DMS53 treated with DMSO at 0.1 percent for 48 hours (cell line): ENCODE data around the gene SNAP23.
A peak's percentile ranks its signal among the peaks of the same experiment; 100 is the strongest.
"Not testable (repeated sequence)": the region's sequence is repeated elsewhere in the genome, so short reads cannot be mapped to it uniquely, and the experiment has no call there.

ENCODE experiments used
- DNase-seq: peaks from one replicate; lab custom pipeline; 2025; ENCODE audit not compliant: unreplicated experiment; lab: John Stamatoyannopoulos, UW

Gene SNAP23

DNA sequence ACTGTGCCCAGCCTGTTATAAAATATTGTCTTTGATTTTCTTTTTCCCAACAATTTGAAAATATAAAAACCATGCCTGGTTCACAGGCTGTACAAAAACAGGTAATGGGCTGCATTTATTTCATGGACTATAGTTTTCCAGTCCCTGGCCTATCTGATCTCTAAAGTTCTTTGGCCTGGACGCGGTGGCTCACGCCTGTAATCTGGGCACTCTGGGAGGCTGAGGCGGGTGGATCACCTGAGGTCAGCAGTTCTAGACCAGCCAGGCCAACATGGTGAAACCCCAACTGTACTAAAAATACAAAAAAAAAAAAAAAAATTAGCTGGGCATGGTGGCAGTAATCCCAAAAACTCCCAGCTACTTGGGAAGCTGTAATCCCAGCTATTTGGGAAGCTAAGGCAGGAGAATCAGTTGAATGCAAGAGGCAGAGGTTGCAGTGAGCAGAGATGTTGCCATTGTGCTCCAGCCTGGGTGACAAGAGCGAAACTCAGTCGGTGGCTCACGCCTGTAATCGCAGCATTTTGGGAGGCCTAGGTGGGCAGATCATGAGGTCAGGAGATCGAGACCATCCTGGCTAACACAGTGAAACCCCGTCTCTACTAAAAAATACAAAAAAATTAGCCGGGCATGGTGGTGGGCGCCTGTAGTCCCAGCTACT lies 61.2 kb downstream of the SNAP23 start:
- not testable (repeated sequence) for DNase-seq

DNA sequence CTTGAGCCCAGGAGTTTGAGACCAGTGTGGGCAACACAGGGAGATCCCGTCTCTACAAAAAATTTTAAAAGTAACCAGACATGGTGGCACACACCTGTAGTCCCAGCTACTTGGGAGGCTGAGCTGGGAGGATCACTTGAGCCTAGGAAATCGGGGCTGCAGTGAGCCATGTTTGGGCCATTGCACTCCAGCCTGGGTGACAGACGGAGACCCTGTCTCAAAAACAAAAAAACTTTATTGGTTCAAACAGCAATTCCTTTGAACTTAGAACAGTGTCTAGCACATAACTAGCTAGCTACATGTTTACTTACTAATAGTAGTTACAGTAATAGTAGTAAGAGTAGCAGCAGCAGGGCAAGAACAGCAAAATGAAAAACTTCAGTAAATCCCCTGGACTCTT lies 63.3 kb downstream of the SNAP23 start:
- no peak for DNase-seq

GRCh38 chr15:42575188-42576039 lies 80.0 kb downstream of the SNAP23 start, which contains the start of gene STARD9:
Gene STARD9, plus strand, starts transcription at chr15:42575606. Its CDS starts 110 bp downstream, at chr15:42575716.
- peak; percentile 94 for DNase-seq

DNA sequence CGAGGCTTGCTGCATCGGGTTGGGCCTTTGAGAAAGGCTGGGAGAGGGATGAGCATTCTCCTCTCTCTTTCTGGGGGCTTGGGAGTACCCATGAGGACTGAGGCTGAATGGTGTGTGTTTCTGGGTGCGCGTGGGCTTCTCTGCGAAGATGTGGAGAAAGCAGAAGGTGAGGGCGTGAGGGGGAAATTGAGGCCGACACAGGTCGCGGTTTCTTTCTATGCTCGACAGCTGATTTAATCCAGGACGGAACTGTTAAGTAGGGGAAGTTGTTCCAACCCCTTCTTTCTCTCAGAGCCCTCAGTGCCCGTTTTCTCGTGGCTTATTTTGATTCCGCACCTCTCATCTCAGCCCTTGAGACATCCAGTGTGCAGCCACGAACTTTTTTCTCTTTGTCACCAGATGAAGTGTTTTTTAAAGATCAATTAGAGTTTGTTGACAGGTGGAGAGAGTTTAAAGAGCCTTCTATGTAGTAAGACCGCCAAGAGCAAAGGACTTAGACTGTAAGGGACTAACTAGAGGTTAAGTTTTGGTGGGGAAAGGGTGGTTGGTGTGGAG lies 80.7 kb downstream of the SNAP23 start:
- DNase-seq: no peak

DNA sequence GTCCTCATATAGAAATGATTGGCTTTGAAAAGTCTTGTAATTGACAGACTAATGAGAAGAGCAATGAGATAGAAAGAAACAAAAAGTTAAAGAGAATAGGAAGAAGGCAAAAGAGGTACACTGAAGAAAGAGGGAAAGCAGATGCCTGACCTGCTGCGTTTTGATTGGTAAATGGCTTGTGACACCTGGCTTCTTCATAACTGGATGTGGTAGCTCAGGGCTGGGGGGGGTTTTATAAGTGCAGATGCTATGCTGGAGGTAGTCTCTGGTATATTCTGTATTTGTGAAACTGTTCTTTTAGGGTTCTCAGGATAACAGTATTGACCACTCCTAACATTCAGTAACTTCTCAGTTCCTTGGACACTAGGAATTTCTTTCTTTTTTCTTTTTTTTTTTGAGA lies 81.3 kb downstream of the SNAP23 start:
- DNase-seq: no peak

GRCh38 chr15:42577514-42578031 lies 82.1 kb downstream of the SNAP23 start:
- DNase-seq: no peak

DNA sequence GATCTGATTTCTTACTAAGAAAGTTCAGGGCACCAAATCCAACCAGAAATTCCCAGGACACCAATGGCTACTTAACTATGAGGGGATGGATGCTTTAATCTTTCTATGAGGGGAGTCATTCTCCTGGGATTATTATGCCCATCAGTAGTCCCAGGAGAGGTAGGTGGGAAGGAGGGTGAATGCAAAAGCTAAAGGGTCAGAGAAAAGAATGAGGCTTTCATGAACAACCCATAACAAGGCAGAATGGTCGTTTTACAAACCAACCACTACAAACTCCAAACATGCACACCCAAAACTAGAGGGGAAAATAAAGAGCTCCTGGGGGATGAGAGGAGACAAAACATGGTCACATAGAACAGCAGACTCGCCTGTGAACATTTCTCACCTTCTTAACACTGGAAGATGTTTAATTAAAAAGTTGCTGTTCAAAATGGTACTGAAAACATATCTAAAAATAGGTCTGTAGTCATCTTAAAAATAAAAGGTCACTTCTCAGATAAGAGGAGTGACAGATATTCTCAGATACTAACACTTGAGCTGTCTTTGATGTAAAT lies 83.6 kb downstream of the SNAP23 start:
- no peak for DNase-seq

- DNase-seq: peak; percentile 66
Observed at GRCh38 chr15:42581272-42581730, 85.9 kb downstream of the SNAP23 start.
